CD4-positive, CD25-positive, alpha-beta regulatory T cell (primary cell): Measurements from ENCODE around the gene FASN. TPM values are rescaled to one million over a fixed set of nuclear protein-coding genes. Genes with fewer than 3 reads are reported as not detected.

Experiments
- ATAC-seq, 2 donors: fragments of 150-1000 bp; cut with Tn5 transposase; one replicate each; pipeline ENCODE4 v1.10.0; 2021; ENCODE audit warnings: low read depth in 2 of 2, moderate number of reproducible peaks in 2 of 2, moderate library complexity in 1 of 2
- DNase-seq, 3 donors: peaks; one replicate each; pipeline versions ENCODE4 v3.0.0 to v3.0.0-alpha.2; 2012 to 2022; ENCODE audit warnings: mixed read lengths in 1 of 3
- H3K27ac ChIP-seq: one replicate; pipeline ENCODE4 v1.7.0; 2013; ENCODE audit warnings: mild to moderate bottlenecking, low read length; ENCODE audit not compliant: insufficient read depth, poor library complexity, severe bottlenecking
- H3K27me3 ChIP-seq: one replicate; pipeline ENCODE4 v1.7.0; 2013; ENCODE audit warnings: low read length; ENCODE audit not compliant: control insufficient read depth, insufficient read depth
- H3K36me3 ChIP-seq: one replicate; pipeline ENCODE4 v1.7.0; 2013; ENCODE audit warnings: mild to moderate bottlenecking, low read length, moderate library complexity; ENCODE audit not compliant: control insufficient read depth, insufficient read depth
- H3K4me1 ChIP-seq: 2 replicates; pipeline ENCODE4 v1.7.0; 2013; ENCODE audit warnings: mild to moderate bottlenecking, low read length; ENCODE audit not compliant: insufficient read depth, control insufficient read depth, poor library complexity, severe bottlenecking
- H3K4me3 ChIP-seq: one replicate; pipeline ENCODE4 v1.7.0; 2013; ENCODE audit warnings: low read depth, mild to moderate bottlenecking, low read length, moderate library complexity
- H3K9me3 ChIP-seq, 2 experiments: 1 replicate in 1 of 2; 2 replicates in 1 of 2; pipeline ENCODE4 v1.7.0; 2013; ENCODE audit warnings: low read length in 2 of 2, mild to moderate bottlenecking in 1 of 2, moderate library complexity in 1 of 2; ENCODE audit not compliant: control insufficient read depth in 2 of 2
- H3K27ac Mint-ChIP-seq, 3 donors: one replicate each; pipeline ENCODE4 v1.8.0; 2020 to 2022; ENCODE audit warnings: mild to moderate bottlenecking in 3 of 3, mixed read lengths in 3 of 3, moderate library complexity in 2 of 3
- H3K27me3 Mint-ChIP-seq: one replicate; pipeline ENCODE4 v1.8.0; 2022; ENCODE audit warnings: mild to moderate bottlenecking, mixed read lengths
- H3K36me3 Mint-ChIP-seq: one replicate; pipeline ENCODE4 v1.8.0; 2020; ENCODE audit warnings: mixed read lengths
- H3K4me1 Mint-ChIP-seq, 4 donors: one replicate each; pipeline ENCODE4 v1.8.0; 2020 to 2022; ENCODE audit warnings: mixed read lengths in 4 of 4, mild to moderate bottlenecking in 1 of 4
- H3K4me3 Mint-ChIP-seq, 4 donors: one replicate each; pipeline ENCODE4 v1.8.0; 2020 to 2022; ENCODE audit warnings: mild to moderate bottlenecking in 4 of 4, mixed read lengths in 4 of 4, moderate library complexity in 3 of 4
- H3K9me3 Mint-ChIP-seq, 7 donors: one replicate each; pipeline ENCODE4 v1.8.0; 2020 to 2022; ENCODE audit warnings: mixed read lengths in 7 of 7, mild to moderate bottlenecking in 3 of 7, moderate library complexity in 2 of 7
- polyA plus RNA-seq, 4 donors: library from polyadenylated mRNA; unstranded; fragments of 300-500 nt; fragmentation: Illumina TruSeq; gene quantifications; one replicate each; pipeline ENCODE4 v1.2.3, GENCODE V29; 2021
- total RNA-seq: library from RNA; stranded (reverse); gene quantifications from one replicate; pipeline ENCODE4 v1.2.3, GENCODE V29; 2022

FASN gene
- total and polyA plus RNA-seq, 5 donors from 2014 or later = 0.23 to 153 (median 0.79) TPM

- H3K27me3 ChIP-seq = no peaks in the 10 kb centered on the region
- ATAC-seq = no peak
- H3K4me3 ChIP-seq = no peak overlapping the region
- H3K27ac Mint-ChIP-seq = no peak overlapping the region
- H3K4me1 ChIP-seq = peaks cover 10% of the 10 kb centered on the region
- peaks cover 0 to 4% (median 0%) of the 10 kb centered on the region in 4 donors for H3K4me1 Mint-ChIP-seq
- H3K9me3 Mint-ChIP-seq = no peaks in the 10 kb centered on the region
- peaks cover 20% of the 10 kb centered on the region for H3K36me3 ChIP-seq
- H3K27ac ChIP-seq = no peak overlapping the region
- no peaks in the 10 kb centered on the region for H3K27me3 Mint-ChIP-seq
- no peak for DNase-seq
- H3K9me3 ChIP-seq = no peaks in the 10 kb centered on the region
- H3K36me3 Mint-ChIP-seq = no peaks in the 10 kb centered on the region
- H3K4me3 Mint-ChIP-seq = no peak overlapping the region
Observed at GRCh38 chr17:82092094-82092586, 5.9 kb downstream of the FASN start.

GRCh38 chr17:82091264-82092066 is 6.6 kb downstream of the FASN start:
- Mint-ChIP-seq H3K27me3 (no peaks in the 10 kb centered on the region), H3K9me3 (no peaks in the 10 kb centered on the region), H3K4me1 (peaks cover 0 to 2% (median 0%) of the 10 kb centered on the region in 4 donors), H3K27ac (no peak overlapping the region), H3K36me3 (no peaks in the 10 kb centered on the region), H3K4me3 (no peak overlapping the region)
- Histone ChIP-seq H3K4me3 (no peak overlapping the region), H3K36me3 (peaks cover 21% of the 10 kb centered on the region), H3K9me3 (no peaks in the 10 kb centered on the region), H3K27me3 (no peaks in the 10 kb centered on the region), H3K4me1 (peaks cover 3% of the 10 kb centered on the region), H3K27ac (no peak overlapping the region)
- DNase-seq (no peak), ATAC-seq (no peak)

GRCh38 chr17:82090549-82091263 is 7.3 kb downstream of the FASN start:
- Histone ChIP-seq H3K27ac (no peak overlapping the region), H3K4me1 (no peaks in the 10 kb centered on the region), H3K9me3 (no peaks in the 10 kb centered on the region), H3K36me3 (peaks cover 26% of the 10 kb centered on the region), H3K4me3 (no peak overlapping the region), H3K27me3 (no peaks in the 10 kb centered on the region)
- Mint-ChIP-seq H3K4me1 (no peaks in the 10 kb centered on the region), H3K36me3 (no peaks in the 10 kb centered on the region), H3K9me3 (no peaks in the 10 kb centered on the region), H3K27me3 (no peaks in the 10 kb centered on the region), H3K4me3 (no peak overlapping the region), H3K27ac (no peak overlapping the region)
- DNase-seq = no peak
- ATAC-seq = no peak

- Mint-ChIP-seq H3K4me3 (no peak overlapping the region), H3K27ac (no peak overlapping the region), H3K9me3 (no peaks in the 10 kb centered on the region), H3K4me1 (no peaks in the 10 kb centered on the region), H3K27me3 (no peaks in the 10 kb centered on the region), H3K36me3 (no peaks in the 10 kb centered on the region)
- peaks cover 26% of the 10 kb centered on the region for H3K36me3 ChIP-seq
- no peaks in the 10 kb centered on the region for H3K9me3 ChIP-seq
- ATAC-seq (no peak), DNase-seq (no peak)
- no peaks in the 10 kb centered on the region for H3K27me3 ChIP-seq
- H3K27ac ChIP-seq = no peak overlapping the region
- H3K4me3 ChIP-seq = no peak overlapping the region
- no peaks in the 10 kb centered on the region for H3K4me1 ChIP-seq
Observed at GRCh38 chr17:82089723-82090548, 8.1 kb downstream of the FASN start.

- no peak overlapping the region for H3K4me3 Mint-ChIP-seq
- no peaks in the 10 kb centered on the region for H3K4me1 Mint-ChIP-seq
- Histone ChIP-seq H3K36me3 (peaks cover 28% of the 10 kb centered on the region), H3K27me3 (no peaks in the 10 kb centered on the region), H3K4me1 (no peaks in the 10 kb centered on the region), H3K4me3 (no peak overlapping the region), H3K9me3 (no peaks in the 10 kb centered on the region), H3K27ac (no peak overlapping the region)
- no peaks in the 10 kb centered on the region for H3K9me3 Mint-ChIP-seq
- no peaks in the 10 kb centered on the region for H3K27me3 Mint-ChIP-seq
- no peak for ATAC-seq
- DNase-seq = no peak
- H3K36me3 Mint-ChIP-seq = no peaks in the 10 kb centered on the region
- H3K27ac Mint-ChIP-seq = no peak overlapping the region
Observed at GRCh38 chr17:82088838-82089722, 9.0 kb downstream of the FASN start.

GRCh38 chr17:82087961-82088837 is 9.8 kb downstream of the FASN start:
- H3K4me1 ChIP-seq = no peaks in the 10 kb centered on the region
- no peaks in the 10 kb centered on the region for H3K9me3 ChIP-seq
- no peak overlapping the region for H3K27ac ChIP-seq
- H3K4me1 Mint-ChIP-seq = no peaks in the 10 kb centered on the region
- H3K4me3 Mint-ChIP-seq = no peak overlapping the region
- DNase-seq = no peak
- H3K9me3 Mint-ChIP-seq = no peaks in the 10 kb centered on the region
- H3K36me3 ChIP-seq = peaks cover 27% of the 10 kb centered on the region
- H3K36me3 Mint-ChIP-seq = no peaks in the 10 kb centered on the region
- H3K27ac Mint-ChIP-seq = no peak overlapping the region
- H3K27me3 ChIP-seq = no peaks in the 10 kb centered on the region
- no peak for ATAC-seq
- no peaks in the 10 kb centered on the region for H3K27me3 Mint-ChIP-seq
- no peak overlapping the region for H3K4me3 ChIP-seq
